HFF-Myc (cell line): Measurements from ENCODE around the gene UBB.
A peak's percentile ranks its signal among the peaks of the same experiment; 100 is the strongest.

Experiments
- DNase-seq: peaks from one replicate; pipeline ENCODE4 v3.0.0-alpha.2; 2011; ENCODE audit warnings: low read depth; ENCODE audit errors: extremely low read depth
- H3K4me3 ChIP-seq: replicated peaks from 2 replicates; pipeline ENCODE4 v1.5.1; 2011; ENCODE audit warnings: low read depth, mild to moderate bottlenecking, control low read depth, low read length
- TF ChIP-seq, protein P1 (sequence below): IDR thresholded peaks from 2 replicates; pipeline ENCODE4 v1.5.1; 2012; ENCODE audit warnings: mild to moderate bottlenecking, low read depth, low read length, control low read depth; ENCODE audit errors: missing control alignments

UBB gene

DNA sequence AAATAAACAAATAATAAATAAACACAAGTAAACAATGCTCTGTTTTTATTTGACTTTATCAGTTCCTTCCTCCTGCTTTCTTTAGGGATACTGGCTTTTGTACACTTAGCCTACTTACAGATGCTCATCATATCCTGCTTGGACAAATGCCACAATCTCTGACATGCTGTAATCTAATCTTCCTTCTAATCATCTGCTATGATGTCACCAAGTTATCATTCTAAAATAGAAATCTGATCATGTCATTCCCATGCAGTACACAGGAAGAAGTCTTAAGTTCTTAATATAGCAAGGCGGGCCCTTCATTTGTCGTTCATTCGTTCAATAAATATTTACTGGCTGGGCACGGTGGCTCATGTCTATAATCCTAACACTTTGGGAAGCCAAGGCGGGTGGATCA lies 9.1 kb upstream of the UBB start:
- DNase-seq = peak; percentile 60
- no peak overlapping the region for H3K4me3 ChIP-seq
- TF ChIP-seq, protein P1, sequence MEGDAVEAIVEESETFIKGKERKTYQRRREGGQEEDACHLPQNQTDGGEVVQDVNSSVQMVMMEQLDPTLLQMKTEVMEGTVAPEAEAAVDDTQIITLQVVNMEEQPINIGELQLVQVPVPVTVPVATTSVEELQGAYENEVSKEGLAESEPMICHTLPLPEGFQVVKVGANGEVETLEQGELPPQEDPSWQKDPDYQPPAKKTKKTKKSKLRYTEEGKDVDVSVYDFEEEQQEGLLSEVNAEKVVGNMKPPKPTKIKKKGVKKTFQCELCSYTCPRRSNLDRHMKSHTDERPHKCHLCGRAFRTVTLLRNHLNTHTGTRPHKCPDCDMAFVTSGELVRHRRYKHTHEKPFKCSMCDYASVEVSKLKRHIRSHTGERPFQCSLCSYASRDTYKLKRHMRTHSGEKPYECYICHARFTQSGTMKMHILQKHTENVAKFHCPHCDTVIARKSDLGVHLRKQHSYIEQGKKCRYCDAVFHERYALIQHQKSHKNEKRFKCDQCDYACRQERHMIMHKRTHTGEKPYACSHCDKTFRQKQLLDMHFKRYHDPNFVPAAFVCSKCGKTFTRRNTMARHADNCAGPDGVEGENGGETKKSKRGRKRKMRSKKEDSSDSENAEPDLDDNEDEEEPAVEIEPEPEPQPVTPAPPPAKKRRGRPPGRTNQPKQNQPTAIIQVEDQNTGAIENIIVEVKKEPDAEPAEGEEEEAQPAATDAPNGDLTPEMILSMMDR = no peak

DNA sequence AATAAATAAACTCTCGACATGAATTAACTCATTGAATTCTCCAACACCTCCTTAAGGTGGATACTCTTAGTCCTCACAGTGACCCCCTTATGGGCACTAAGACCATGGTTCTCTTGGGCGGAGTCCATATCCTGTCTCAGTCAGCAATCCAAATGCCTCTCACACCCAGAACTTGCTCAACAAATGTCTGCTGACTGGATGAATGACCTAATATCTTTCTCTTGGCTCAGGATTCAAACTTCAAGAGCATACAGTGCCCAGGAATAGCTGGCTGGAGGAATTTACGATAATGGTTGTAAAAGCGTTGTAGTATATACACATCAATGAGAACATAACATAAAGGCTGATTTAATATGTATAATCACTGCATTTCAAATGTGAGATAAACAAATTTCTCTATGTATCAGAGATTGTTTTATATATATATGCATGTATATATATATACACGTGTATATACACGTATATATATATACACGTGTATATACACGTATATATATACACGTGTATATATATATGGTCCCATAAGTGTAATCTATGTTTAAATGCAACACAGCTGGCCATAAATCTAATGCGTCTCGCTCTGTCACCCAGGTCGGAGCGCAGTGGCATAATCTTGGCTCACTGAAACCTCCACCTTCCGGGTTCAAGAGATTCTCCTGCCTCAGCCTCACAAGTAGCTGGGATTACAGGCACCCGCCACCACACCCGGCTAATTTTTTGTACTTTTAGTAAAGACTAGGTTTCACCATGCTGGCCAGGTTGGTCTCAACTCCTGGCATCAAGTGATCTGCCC lies 6.5 kb upstream of the UBB start:
- no peak for DNase-seq
- H3K4me3 ChIP-seq = no peak overlapping the region
- TF ChIP-seq, protein P1 = no peak

DNA sequence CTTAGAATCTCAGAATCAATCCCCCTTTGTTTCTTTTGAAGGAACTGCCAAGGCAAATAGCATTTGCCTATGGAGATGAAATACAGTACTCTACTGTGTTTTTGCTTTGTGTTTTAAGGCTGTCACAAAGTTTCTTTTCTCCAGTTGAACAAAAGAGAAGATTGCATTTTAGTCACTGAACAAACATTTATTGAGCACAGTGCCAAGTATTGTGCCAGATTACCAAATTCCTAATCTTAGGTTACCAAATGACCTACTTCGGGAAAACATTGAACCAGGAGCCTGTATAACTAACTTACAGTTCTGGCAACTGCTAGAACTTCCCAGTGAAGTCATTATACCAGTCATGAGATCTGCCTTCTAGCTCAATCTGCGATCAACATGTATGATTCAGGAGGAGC lies 3.0 kb upstream of the UBB start:
- DNase-seq = no peak
- TF ChIP-seq, protein P1 = no peak
- H3K4me3 ChIP-seq = no peak overlapping the region

DNA sequence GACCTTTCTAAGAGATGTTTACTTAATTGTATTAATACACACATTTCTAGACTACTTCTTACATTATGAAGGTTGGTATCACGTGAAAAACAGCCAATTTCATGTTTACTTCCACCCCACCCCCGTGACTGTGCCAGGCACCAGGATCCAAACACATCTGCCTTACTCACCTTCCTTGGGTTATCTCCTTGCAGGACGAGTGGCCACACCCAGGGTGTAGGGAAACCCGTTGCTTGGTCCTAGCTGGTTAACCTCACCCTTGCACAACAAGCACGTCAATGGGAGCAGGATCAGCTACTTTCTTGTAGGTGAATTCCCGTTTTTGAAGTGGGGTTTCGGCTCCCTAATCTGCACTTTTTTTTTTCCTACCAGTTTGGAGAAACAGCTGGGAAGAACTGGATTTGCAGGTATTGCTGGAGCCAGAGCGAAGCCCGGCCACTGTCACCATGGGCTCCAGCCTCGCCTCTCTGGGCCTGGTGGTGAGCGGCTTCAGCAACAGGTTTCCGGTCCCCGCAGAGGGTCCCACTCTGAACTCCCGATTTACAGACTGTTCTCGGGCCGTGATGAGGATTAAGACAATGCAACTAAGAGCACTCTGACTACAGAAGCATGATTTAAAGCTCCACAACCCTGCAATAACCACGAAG lies 2.1 kb upstream of the UBB start:
- H3K4me3 ChIP-seq = no peak overlapping the region
- TF ChIP-seq, protein P1 = no peak
- DNase-seq = no peak

DNA sequence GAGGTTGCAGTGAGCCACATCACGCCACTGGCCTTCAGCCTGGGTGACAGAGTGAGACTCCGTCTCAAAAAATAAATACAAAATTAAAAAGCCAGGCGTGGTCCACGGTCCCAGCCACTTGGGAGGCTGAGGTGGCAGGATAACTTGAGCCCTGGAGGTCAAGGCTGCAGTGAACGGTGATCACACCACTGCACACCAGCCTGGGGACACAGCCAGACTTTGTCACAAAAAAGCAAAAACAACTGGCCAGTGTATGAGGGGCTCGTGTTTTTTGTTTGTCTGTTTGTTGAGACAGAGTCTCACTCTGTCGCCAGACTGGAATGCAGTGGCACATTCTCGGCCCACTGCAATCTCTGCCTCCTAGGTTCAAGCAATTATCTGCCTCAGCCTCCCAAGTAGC lies 1.2 kb upstream of the UBB start:
- TF ChIP-seq, protein P1 = no peak
- no peak for DNase-seq
- H3K4me3 ChIP-seq = no peak overlapping the region

DNA sequence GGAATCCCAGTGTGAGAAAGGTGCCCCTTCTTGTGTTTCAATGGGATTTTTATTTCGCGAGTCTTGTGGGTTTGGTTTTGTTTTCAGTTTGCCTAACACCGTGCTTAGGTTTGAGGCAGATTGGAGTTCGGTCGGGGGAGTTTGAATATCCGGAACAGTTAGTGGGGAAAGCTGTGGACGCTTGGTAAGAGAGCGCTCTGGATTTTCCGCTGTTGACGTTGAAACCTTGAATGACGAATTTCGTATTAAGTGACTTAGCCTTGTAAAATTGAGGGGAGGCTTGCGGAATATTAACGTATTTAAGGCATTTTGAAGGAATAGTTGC lies 567 bp downstream of the UBB start:
- DNase-seq = no peak
- peak overlapping the region; percentile 80 for H3K4me3 ChIP-seq

More for the DNA sequence above, 567 bp downstream of the UBB start:
- TF ChIP-seq, protein P1 = no peak
